ENCODE measurements around the gene PDE3B. TPM values are rescaled to one million over a fixed set of nuclear protein-coding genes. Genes with fewer than 3 reads are reported as not detected.
"Not testable (repeated sequence)": the region's sequence is repeated elsewhere in the genome, so short reads cannot be mapped to it uniquely, and the experiment has no call there.

PDE3B gene
- total RNA-seq, 1 experiment from 2014 or later, result 6.6 TPM

- H3K4me3 ChIP-seq (ENCODE audit: insufficient read depth, low read depth, low read length), result no peak overlapping the region
- H3K27me3 ChIP-seq (ENCODE audit: control insufficient read depth, insufficient read depth, low read length), result no peaks in the 10 kb centered on the region
- no peaks in the 10 kb centered on the region for H3K36me3 ChIP-seq (replicated peaks; ENCODE audit: control insufficient read depth, insufficient read depth, low read length)
- no peak for DNase-seq
Measured at GRCh38 chr11:14766585-14766984, 123.0 kb downstream of the PDE3B start.

DNA sequence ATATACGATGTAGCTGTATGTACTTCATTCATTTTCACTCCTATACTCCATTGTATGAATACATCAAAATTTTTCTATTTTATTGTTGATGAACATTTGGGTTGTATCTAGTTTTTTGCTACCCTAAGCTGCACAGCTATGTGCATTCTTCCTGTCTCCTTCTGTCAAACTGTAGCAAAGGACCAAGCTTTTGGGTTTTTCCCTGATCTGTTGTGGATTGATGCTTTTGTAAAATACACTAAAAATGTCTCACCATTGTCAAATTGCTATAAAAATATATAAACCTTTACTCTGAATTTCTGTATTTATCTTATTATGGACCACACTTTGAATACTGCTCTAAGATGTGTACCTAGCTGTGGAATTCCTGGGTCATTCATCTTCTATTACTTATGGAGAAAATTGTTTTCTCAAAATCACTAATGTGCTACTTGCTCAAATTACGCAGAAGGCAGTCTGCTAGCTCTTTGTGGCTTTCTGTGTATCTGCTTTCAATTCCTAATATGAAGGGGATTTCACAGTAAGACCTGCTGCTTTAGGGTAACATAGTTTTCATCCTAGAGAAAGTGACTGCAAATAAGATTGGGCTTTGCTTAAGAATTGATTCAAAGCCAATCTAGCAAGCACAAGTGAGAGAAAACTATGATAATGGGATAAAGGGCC is 125.1 kb downstream of the PDE3B start:
- H3K36me3 ChIP-seq (replicated peaks; ENCODE audit: control insufficient read depth, insufficient read depth, low read length), result no peaks in the 10 kb centered on the region
- no peak for DNase-seq
- no peak overlapping the region for H3K4me3 ChIP-seq (ENCODE audit: insufficient read depth, low read depth, low read length)
- no peaks in the 10 kb centered on the region for H3K27me3 ChIP-seq (ENCODE audit: control insufficient read depth, insufficient read depth, low read length)

DNA sequence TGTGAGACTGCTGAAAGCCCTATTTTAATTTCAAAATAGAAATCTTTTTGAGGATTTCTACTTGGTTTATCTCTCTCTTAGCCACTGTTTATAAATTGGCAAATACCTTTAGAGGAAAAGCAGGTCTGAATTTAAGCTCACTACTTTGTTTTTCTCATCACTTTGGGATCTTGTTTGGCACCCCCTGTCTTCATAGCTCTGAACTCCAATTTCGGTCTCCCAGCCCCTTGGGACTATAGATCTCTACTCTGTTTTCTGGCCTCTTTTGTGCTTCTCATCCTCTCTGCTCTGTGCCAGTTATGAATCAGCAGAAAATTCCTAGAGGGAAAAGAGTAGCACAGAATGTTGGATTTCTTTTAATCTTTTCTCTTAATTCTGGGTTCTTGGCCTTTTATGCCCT is 130.2 kb downstream of the PDE3B start:
- no peaks in the 10 kb centered on the region for H3K27me3 ChIP-seq (ENCODE audit: control insufficient read depth, insufficient read depth, low read length)
- peak; percentile 22 for DNase-seq
- H3K4me3 ChIP-seq (ENCODE audit: insufficient read depth, low read depth, low read length), result no peak overlapping the region
- no peaks in the 10 kb centered on the region for H3K36me3 ChIP-seq (replicated peaks; ENCODE audit: control insufficient read depth, insufficient read depth, low read length)

GRCh38 chr11:14774721-14775120 is 131.1 kb downstream of the PDE3B start:
- Histone ChIP-seq H3K27me3 (ENCODE audit: control insufficient read depth, insufficient read depth, low read length) (no peaks in the 10 kb centered on the region), H3K4me3 (ENCODE audit: insufficient read depth, low read depth, low read length) (no peak overlapping the region), H3K36me3 (replicated peaks; ENCODE audit: control insufficient read depth, insufficient read depth, low read length) (no peaks in the 10 kb centered on the region)
- no peak for DNase-seq

- no peaks in the 10 kb centered on the region for H3K27me3 ChIP-seq (ENCODE audit: control insufficient read depth, insufficient read depth, low read length)
- no peak for DNase-seq
- no peaks in the 10 kb centered on the region for H3K36me3 ChIP-seq (replicated peaks; ENCODE audit: control insufficient read depth, insufficient read depth, low read length)
- no peak overlapping the region for H3K4me3 ChIP-seq (ENCODE audit: insufficient read depth, low read depth, low read length)
Measured at GRCh38 chr11:14775897-14776296, 132.3 kb downstream of the PDE3B start.

- H3K36me3 ChIP-seq (replicated peaks; ENCODE audit: control insufficient read depth, insufficient read depth, low read length); H3K4me3 ChIP-seq (ENCODE audit: insufficient read depth, low read depth, low read length); DNase-seq; H3K27me3 ChIP-seq (ENCODE audit: control insufficient read depth, insufficient read depth, low read length): not testable (repeated sequence)
Measured at GRCh38 chr11:14778460-14778859, 134.9 kb downstream of the PDE3B start.

GRCh38 chr11:14783788-14784187 is 140.2 kb downstream of the PDE3B start:
- Histone ChIP-seq H3K36me3 (replicated peaks; ENCODE audit: control insufficient read depth, insufficient read depth, low read length) (no peaks in the 10 kb centered on the region), H3K27me3 (ENCODE audit: control insufficient read depth, insufficient read depth, low read length) (no peaks in the 10 kb centered on the region), H3K4me3 (ENCODE audit: insufficient read depth, low read depth, low read length) (no peak overlapping the region)
- no peak for DNase-seq

DNA sequence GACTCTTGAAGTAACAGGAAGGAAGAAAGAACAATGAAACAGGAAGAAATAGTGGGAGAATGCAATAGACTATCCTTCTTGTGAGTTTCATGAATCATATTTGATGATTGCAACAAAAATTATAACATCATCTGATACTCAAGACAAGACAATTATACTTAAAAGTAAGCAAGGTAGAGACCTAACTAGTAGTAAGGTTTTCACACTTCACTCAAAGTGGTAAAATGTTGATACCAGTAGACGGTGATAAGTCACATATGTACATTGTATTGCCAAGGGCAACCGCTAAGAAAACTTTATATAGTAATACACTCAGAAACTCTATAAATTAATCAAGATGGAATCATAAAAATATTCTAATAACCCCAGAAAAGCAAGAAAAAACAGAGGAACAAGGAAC is 140.6 kb downstream of the PDE3B start:
- Histone ChIP-seq H3K4me3 (ENCODE audit: insufficient read depth, low read depth, low read length) (no peak overlapping the region), H3K27me3 (ENCODE audit: control insufficient read depth, insufficient read depth, low read length) (no peaks in the 10 kb centered on the region), H3K36me3 (replicated peaks; ENCODE audit: control insufficient read depth, insufficient read depth, low read length) (no peaks in the 10 kb centered on the region)
- no peak for DNase-seq

GRCh38 chr11:14789879-14790484 is 146.4 kb downstream of the PDE3B start:
- no peak for DNase-seq
- H3K36me3 ChIP-seq (replicated peaks; ENCODE audit: control insufficient read depth, insufficient read depth, low read length), result no peaks in the 10 kb centered on the region
- no peaks in the 10 kb centered on the region for H3K27me3 ChIP-seq (ENCODE audit: control insufficient read depth, insufficient read depth, low read length)
- H3K4me3 ChIP-seq (ENCODE audit: insufficient read depth, low read depth, low read length), result no peak overlapping the region

DNA sequence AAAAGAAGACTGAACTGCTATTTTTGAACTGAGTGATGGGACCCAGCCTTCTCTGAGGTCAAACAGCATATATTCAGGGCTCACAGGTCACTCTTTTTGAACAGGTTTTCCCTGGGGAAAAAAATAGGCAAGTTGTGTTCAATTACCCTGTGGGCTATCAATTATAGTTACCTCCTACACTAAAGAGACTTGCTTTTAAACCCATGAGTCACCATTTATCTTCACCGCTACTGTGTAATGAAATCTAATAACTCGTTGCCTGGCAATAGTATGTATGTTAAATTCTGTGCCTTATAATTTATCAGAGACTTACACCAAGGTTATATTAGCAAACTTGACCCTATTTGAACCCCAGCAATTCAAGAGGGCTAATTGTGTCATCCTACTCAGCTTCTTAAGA is 149.9 kb downstream of the PDE3B start:
- H3K36me3 ChIP-seq (replicated peaks; ENCODE audit: control insufficient read depth, insufficient read depth, low read length), result no peaks in the 10 kb centered on the region
- no peak overlapping the region for H3K4me3 ChIP-seq (ENCODE audit: insufficient read depth, low read depth, low read length)
- no peaks in the 10 kb centered on the region for H3K27me3 ChIP-seq (ENCODE audit: control insufficient read depth, insufficient read depth, low read length)
- DNase-seq, result no peak

- not testable (repeated sequence) for DNase-seq; H3K4me3 ChIP-seq (ENCODE audit: insufficient read depth, low read depth, low read length); H3K27me3 ChIP-seq (ENCODE audit: control insufficient read depth, insufficient read depth, low read length); H3K36me3 ChIP-seq (replicated peaks; ENCODE audit: control insufficient read depth, insufficient read depth, low read length)
Measured at GRCh38 chr11:14796028-14796427, 152.4 kb downstream of the PDE3B start.

DNA sequence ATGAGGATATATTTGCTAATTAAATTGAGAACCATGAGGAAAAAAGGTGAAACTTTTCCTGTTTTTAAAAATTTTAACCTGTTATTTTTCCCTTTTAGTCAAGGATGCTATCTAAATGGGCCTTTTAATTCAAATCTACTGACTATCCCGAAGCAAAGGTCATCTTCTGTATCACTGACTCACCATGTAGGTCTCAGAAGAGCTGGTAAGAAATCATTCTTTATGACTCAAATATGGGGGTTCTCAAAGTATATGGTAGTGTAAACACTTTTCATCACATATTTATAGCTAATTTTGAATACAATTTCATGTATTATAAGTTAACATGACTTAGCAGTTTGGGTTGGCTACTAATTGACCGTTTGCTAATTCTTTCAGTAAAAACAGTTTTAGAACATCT is 160.2 kb downstream of the PDE3B start:
- Histone ChIP-seq H3K36me3 (replicated peaks; ENCODE audit: control insufficient read depth, insufficient read depth, low read length) (no peaks in the 10 kb centered on the region), H3K27me3 (ENCODE audit: control insufficient read depth, insufficient read depth, low read length) (no peaks in the 10 kb centered on the region), H3K4me3 (ENCODE audit: insufficient read depth, low read depth, low read length) (no peak overlapping the region)
- DNase-seq, result no peak

DNA sequence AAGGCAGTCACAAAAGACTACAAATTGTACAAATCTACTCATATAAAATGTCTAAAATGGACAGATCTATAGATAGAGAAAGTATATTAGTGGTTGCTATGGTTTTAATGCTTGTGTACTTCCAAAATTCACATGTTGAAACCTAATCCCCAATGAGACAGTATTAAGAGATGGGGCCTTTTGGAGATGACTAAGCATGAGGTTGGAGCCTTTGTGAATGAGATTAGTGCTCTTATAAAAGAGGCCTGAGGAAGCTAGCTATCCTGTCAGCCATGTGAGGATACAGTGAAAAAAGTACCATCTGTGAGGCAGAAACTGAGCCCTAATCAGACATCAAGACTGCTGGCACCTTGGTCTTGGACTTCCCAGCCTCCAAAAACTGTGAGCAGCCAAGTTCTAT is 165.9 kb downstream of the PDE3B start:
- Histone ChIP-seq H3K4me3 (ENCODE audit: insufficient read depth, low read depth, low read length) (no peak overlapping the region), H3K36me3 (replicated peaks; ENCODE audit: control insufficient read depth, insufficient read depth, low read length) (no peaks in the 10 kb centered on the region), H3K27me3 (ENCODE audit: control insufficient read depth, insufficient read depth, low read length) (no peaks in the 10 kb centered on the region)
- DNase-seq, result no peak

DNA sequence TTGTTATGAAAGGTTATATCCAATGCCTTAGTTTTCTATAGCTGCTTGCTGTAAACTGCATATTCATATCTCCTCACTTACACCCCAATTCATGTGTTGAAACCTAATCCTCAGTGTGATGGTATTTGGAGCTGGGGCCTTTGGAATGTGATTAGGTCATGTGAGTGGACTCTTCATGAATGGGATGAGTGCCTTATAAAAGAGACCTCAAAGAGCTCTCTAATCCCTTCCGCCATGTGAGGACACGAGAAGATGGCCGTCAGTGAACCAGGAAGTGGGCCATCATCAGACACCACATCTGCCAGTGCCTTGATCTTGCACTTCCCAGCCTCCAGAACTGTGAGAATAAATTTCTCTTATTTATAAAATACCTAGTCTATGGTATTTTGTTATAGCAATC is 169.2 kb downstream of the PDE3B start:
- Histone ChIP-seq H3K27me3 (ENCODE audit: control insufficient read depth, insufficient read depth, low read length) (no peaks in the 10 kb centered on the region), H3K4me3 (ENCODE audit: insufficient read depth, low read depth, low read length) (no peak overlapping the region), H3K36me3 (replicated peaks; ENCODE audit: control insufficient read depth, insufficient read depth, low read length) (no peaks in the 10 kb centered on the region)
- DNase-seq, result peak; percentile 2

GRCh38 chr11:14813516-14813915 is 169.9 kb downstream of the PDE3B start:
- no peak for DNase-seq
- no peaks in the 10 kb centered on the region for H3K36me3 ChIP-seq (replicated peaks; ENCODE audit: control insufficient read depth, insufficient read depth, low read length)
- H3K27me3 ChIP-seq (ENCODE audit: control insufficient read depth, insufficient read depth, low read length), result no peaks in the 10 kb centered on the region
- H3K4me3 ChIP-seq (ENCODE audit: insufficient read depth, low read depth, low read length), result no peak overlapping the region

GRCh38 chr11:14818779-14819178 is 175.2 kb downstream of the PDE3B start:
- no peak for DNase-seq
- Histone ChIP-seq H3K27me3 (ENCODE audit: control insufficient read depth, insufficient read depth, low read length) (no peaks in the 10 kb centered on the region), H3K4me3 (ENCODE audit: insufficient read depth, low read depth, low read length) (no peak overlapping the region), H3K36me3 (replicated peaks; ENCODE audit: control insufficient read depth, insufficient read depth, low read length) (no peaks in the 10 kb centered on the region)
